GM19467 (cell line): ENCODE data around the gene MAGI2.

ENCODE experiments used
- ATAC-seq: cut with Tn5 transposase; IDR thresholded peaks from one replicate; pipeline ENCODE4 v1.9.1; 2021; ENCODE audit warnings: mild to moderate bottlenecking, moderate library complexity; ENCODE audit not compliant: unreplicated experiment

The MAGI2 gene

GRCh38 chr7:79453558-79454360 lies at the start of gene MAGI2:
MAGI2 (minus strand) TSS chr7:79453667; CDS start chr7:79453320, 347 bp downstream.
- no peak for ATAC-seq

- ATAC-seq, result no peak
These were observed 48.7 kb upstream of the MAGI2 start for GRCh38 chr7:79502151-79502550.

GRCh38 chr7:79500759-79501158 lies 47.3 kb upstream of the MAGI2 start:
- ATAC-seq, result no peak

- ATAC-seq, result no peak
These were observed 44.3 kb upstream of the MAGI2 start for GRCh38 chr7:79497728-79498127.

- no peak for ATAC-seq
These were observed 42.2 kb upstream of the MAGI2 start for GRCh38 chr7:79495544-79496272.

GRCh38 chr7:79494046-79494445 lies 40.6 kb upstream of the MAGI2 start:
- no peak for ATAC-seq

GRCh38 chr7:79489371-79489770 lies 35.9 kb upstream of the MAGI2 start:
- ATAC-seq, result no peak

- no peak for ATAC-seq
These were observed 24.9 kb upstream of the MAGI2 start for GRCh38 chr7:79478386-79478785.

- no peak for ATAC-seq
These were observed 22.0 kb upstream of the MAGI2 start for GRCh38 chr7:79475455-79475854.

GRCh38 chr7:79471699-79472098 lies 18.2 kb upstream of the MAGI2 start:
- ATAC-seq, result no peak

GRCh38 chr7:79471283-79471682 lies 17.8 kb upstream of the MAGI2 start:
- ATAC-seq, result no peak

GRCh38 chr7:79465551-79465950 lies 12.1 kb upstream of the MAGI2 start:
- no peak for ATAC-seq

GRCh38 chr7:79464051-79464450 lies 10.6 kb upstream of the MAGI2 start:
- ATAC-seq, result no peak

- ATAC-seq, result no peak
These were observed 8.9 kb upstream of the MAGI2 start for GRCh38 chr7:79462390-79462789.

- no peak for ATAC-seq
These were observed 8.2 kb upstream of the MAGI2 start for GRCh38 chr7:79461660-79462059.

GRCh38 chr7:79459381-79459780 lies 5.9 kb upstream of the MAGI2 start:
- ATAC-seq, result no peak

- no peak for ATAC-seq
These were observed 5.3 kb upstream of the MAGI2 start for GRCh38 chr7:79458796-79459195.

GRCh38 chr7:79455173-79455790 lies 1.8 kb upstream of the MAGI2 start:
- no peak for ATAC-seq

- no peak for ATAC-seq
These were observed 994 bp upstream of the MAGI2 start for GRCh38 chr7:79454361-79454960.

- ATAC-seq, result no peak
These were observed 255 bp downstream of the MAGI2 start for GRCh38 chr7:79453266-79453557.

- no peak for ATAC-seq
These were observed 787 bp downstream of the MAGI2 start for GRCh38 chr7:79452495-79453265.
